ENCODE results near the gene CCDC47. TPM values are rescaled to one million over a fixed set of nuclear protein-coding genes. Genes with fewer than 3 reads are reported as not detected.
A peak's percentile ranks its signal among the peaks of the same experiment; 100 is the strongest.

CCDC47 gene
- total and polyA plus RNA-seq, 2 of the 13 experiments (the other 11 are each of a cell fraction or from before 2014, with no cell fraction given): 59.3 to 99.5 TPM

DNA sequence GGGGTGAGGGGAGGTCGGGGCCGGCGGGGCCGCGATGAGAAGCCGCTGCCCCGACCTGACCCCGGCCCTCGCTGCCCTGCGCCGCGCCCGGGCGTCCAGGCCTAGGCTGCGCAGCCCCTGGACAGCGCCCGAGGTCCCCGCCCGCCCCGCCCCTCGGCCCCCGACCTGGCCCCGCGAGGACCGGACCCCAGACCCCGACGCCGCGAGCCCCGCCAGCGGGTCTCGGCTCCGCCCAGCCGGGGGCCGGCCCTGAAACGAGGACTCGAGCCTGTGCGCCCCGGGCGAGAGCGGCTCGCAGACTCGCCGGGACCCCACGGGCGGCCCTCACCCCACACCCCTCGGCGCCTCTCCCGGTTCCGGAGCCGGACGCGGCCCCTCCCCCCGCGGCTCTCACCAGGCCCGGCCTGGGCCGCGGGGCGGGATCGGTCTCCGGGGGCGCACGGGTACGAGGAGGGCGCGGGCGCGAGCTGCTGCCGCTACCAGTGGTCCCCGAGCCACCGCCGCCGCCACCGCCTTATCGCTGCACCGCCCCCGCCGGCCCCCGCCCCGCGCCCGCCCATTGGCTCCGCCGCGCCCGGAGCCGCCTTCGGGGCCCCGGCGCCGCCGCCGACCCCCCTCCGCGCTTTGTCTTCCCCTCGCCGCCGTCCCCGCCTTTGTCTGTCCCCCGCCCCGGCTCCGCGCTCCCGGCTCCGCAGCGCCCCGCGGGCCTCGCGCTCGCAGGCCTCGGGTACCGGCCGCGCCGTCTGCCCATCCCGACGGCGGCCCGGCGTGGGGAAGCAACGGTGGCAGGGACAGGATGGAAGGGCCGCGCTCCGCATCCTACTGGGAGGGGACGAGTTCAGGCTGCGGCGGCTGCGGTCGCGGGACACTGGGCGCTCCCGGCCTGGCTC is 73.5 kb downstream of the CCDC47 start, which contains the start of gene LIMD2 (continued):
- TF ChIP-seq, protein P1, sequence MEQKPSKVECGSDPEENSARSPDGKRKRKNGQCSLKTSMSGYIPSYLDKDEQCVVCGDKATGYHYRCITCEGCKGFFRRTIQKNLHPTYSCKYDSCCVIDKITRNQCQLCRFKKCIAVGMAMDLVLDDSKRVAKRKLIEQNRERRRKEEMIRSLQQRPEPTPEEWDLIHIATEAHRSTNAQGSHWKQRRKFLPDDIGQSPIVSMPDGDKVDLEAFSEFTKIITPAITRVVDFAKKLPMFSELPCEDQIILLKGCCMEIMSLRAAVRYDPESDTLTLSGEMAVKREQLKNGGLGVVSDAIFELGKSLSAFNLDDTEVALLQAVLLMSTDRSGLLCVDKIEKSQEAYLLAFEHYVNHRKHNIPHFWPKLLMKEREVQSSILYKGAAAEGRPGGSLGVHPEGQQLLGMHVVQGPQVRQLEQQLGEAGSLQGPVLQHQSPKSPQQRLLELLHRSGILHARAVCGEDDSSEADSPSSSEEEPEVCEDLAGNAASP (CRISPR knock-in tag; IDR thresholded peaks at IDR 0.05; ENCODE audit: borderline replicate concordance): peak; percentile 5; the same call in 1 of the 2 replicates
- TF ChIP-seq ZNF816 (CRISPR knock-in tag; IDR thresholded peaks at IDR 0.05; ENCODE audit: borderline replicate concordance) (peak; percentile 29; the same call in 1 of the 2 replicates), NBN (conservative IDR thresholded peaks at IDR 0.05) (no peak), HNRNPK (IDR thresholded peaks at IDR 0.05; ENCODE audit: low read depth, low read length, poor library complexity, severe bottlenecking) (no peak), ASH2L (IDR thresholded peaks at IDR 0.05; ENCODE audit: insufficient read length, low read depth, low read length) (peak; percentile 45), ZNF616 (CRISPR knock-in tag; IDR thresholded peaks at IDR 0.05; ENCODE audit: low read depth) (peak; percentile 44; the same call in 1 of the 2 replicates)
- TF ChIP-seq, protein P2, sequence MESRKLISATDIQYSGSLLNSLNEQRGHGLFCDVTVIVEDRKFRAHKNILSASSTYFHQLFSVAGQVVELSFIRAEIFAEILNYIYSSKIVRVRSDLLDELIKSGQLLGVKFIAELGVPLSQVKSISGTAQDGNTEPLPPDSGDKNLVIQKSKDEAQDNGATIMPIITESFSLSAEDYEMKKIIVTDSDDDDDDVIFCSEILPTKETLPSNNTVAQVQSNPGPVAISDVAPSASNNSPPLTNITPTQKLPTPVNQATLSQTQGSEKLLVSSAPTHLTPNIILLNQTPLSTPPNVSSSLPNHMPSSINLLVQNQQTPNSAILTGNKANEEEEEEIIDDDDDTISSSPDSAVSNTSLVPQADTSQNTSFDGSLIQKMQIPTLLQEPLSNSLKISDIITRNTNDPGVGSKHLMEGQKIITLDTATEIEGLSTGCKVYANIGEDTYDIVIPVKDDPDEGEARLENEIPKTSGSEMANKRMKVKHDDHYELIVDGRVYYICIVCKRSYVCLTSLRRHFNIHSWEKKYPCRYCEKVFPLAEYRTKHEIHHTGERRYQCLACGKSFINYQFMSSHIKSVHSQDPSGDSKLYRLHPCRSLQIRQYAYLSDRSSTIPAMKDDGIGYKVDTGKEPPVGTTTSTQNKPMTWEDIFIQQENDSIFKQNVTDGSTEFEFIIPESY (CRISPR knock-in tag; IDR thresholded peaks at IDR 0.05): peak; percentile 64; the same call in 1 of the 2 replicates
- TF ChIP-seq, protein P3, sequence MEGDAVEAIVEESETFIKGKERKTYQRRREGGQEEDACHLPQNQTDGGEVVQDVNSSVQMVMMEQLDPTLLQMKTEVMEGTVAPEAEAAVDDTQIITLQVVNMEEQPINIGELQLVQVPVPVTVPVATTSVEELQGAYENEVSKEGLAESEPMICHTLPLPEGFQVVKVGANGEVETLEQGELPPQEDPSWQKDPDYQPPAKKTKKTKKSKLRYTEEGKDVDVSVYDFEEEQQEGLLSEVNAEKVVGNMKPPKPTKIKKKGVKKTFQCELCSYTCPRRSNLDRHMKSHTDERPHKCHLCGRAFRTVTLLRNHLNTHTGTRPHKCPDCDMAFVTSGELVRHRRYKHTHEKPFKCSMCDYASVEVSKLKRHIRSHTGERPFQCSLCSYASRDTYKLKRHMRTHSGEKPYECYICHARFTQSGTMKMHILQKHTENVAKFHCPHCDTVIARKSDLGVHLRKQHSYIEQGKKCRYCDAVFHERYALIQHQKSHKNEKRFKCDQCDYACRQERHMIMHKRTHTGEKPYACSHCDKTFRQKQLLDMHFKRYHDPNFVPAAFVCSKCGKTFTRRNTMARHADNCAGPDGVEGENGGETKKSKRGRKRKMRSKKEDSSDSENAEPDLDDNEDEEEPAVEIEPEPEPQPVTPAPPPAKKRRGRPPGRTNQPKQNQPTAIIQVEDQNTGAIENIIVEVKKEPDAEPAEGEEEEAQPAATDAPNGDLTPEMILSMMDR (CRISPR knock-in tag; IDR thresholded peaks at IDR 0.05): peak; percentile 18; the same call in 1 of the 2 replicates
- TF ChIP-seq, protein P4, sequence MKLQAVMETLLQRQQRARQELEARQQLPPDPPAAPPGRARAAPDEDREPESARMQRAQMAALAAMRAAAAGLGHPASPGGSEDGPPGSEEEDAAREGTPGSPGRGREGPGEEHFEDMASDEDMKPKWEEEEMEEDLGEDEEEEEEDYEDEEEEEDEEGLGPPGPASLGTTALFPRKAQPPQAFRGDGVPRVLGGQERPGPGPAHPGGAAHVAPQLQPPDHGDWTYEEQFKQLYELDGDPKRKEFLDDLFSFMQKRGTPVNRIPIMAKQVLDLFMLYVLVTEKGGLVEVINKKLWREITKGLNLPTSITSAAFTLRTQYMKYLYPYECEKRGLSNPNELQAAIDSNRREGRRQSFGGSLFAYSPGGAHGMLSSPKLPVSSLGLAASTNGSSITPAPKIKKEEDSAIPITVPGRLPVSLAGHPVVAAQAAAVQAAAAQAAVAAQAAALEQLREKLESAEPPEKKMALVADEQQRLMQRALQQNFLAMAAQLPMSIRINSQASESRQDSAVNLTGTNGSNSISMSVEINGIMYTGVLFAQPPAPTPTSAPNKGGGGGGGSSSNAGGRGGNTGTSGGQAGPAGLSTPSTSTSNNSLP (IDR thresholded peaks at IDR 0.05; ENCODE audit: low read depth, low read length): no peak
- TF ChIP-seq, protein P5, sequence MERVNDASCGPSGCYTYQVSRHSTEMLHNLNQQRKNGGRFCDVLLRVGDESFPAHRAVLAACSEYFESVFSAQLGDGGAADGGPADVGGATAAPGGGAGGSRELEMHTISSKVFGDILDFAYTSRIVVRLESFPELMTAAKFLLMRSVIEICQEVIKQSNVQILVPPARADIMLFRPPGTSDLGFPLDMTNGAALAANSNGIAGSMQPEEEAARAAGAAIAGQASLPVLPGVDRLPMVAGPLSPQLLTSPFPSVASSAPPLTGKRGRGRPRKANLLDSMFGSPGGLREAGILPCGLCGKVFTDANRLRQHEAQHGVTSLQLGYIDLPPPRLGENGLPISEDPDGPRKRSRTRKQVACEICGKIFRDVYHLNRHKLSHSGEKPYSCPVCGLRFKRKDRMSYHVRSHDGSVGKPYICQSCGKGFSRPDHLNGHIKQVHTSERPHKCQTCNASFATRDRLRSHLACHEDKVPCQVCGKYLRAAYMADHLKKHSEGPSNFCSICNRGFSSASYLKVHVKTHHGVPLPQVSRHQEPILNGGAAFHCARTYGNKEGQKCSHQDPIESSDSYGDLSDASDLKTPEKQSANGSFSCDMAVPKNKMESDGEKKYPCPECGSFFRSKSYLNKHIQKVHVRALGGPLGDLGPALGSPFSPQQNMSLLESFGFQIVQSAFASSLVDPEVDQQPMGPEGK (CRISPR knock-in tag; IDR thresholded peaks at IDR 0.05): peak; percentile 46
- TF ChIP-seq, protein P6, sequence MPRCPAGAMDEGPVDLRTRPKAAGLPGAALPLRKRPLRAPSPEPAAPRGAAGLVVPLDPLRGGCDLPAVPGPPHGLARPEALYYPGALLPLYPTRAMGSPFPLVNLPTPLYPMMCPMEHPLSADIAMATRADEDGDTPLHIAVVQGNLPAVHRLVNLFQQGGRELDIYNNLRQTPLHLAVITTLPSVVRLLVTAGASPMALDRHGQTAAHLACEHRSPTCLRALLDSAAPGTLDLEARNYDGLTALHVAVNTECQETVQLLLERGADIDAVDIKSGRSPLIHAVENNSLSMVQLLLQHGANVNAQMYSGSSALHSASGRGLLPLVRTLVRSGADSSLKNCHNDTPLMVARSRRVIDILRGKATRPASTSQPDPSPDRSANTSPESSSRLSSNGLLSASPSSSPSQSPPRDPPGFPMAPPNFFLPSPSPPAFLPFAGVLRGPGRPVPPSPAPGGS (CRISPR knock-in tag; IDR thresholded peaks at IDR 0.05): peak; percentile 49; the same call in 1 of the 2 replicates
- TF ChIP-seq, protein P7, sequence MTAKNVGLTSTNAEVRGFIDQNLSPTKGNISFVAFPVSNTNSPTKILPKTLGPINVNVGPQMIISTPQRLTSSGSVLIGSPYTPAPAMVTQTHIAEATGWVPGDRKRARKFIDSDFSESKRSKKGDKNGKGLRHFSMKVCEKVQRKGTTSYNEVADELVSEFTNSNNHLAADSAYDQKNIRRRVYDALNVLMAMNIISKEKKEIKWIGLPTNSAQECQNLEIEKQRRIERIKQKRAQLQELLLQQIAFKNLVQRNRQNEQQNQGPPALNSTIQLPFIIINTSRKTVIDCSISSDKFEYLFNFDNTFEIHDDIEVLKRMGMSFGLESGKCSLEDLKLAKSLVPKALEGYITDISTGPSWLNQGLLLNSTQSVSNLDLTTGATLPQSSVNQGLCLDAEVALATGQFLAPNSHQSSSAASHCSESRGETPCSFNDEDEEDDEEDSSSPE (CRISPR knock-in tag; IDR thresholded peaks at IDR 0.05): peak; percentile 14
- TF ChIP-seq, protein P8, sequence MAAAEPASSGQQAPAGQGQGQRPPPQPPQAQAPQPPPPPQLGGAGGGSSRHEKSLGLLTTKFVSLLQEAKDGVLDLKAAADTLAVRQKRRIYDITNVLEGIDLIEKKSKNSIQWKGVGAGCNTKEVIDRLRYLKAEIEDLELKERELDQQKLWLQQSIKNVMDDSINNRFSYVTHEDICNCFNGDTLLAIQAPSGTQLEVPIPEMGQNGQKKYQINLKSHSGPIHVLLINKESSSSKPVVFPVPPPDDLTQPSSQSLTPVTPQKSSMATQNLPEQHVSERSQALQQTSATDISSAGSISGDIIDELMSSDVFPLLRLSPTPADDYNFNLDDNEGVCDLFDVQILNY (CRISPR knock-in tag; conservative IDR thresholded peaks at IDR 0.05): no peak
